ENCODE data around the gene CCNE1. TPM values are rescaled to one million over a fixed set of nuclear protein-coding genes. Genes with fewer than 3 reads are reported as not detected.

CCNE1 gene
- total RNA-seq, 1 donor from 2014 or later: 7.6 TPM

GRCh38 chr19:29832801-29833200 lies 21.0 kb downstream of the CCNE1 start:
- peak; percentile 50 for DNase-seq (ENCODE audit: low spot score)
- Mint-ChIP-seq H3K4me3 (ENCODE audit: unreplicated experiment) (no peak overlapping the region), H3K9me3 (ENCODE audit: low read depth) (no peaks in the 10 kb centered on the region), H3K27me3 (ENCODE audit: low read depth) (peaks cover 32% of the 10 kb centered on the region), H3K27ac (ENCODE audit: unreplicated experiment) (no peak overlapping the region), H3K4me1 (ENCODE audit: low read depth) (peaks cover 4% of the 10 kb centered on the region), H3K36me3 (ENCODE audit: low read depth) (no peaks in the 10 kb centered on the region)
- TF ChIP-seq CTCF (IDR thresholded peaks at IDR 0.05): no peak

- TF ChIP-seq CTCF (IDR thresholded peaks at IDR 0.05): no peak
Measured at GRCh38 chr19:29833614-29834261, 21.9 kb downstream of the CCNE1 start.

GRCh38 chr19:29834991-29835846 lies 23.4 kb downstream of the CCNE1 start:
- Mint-ChIP-seq H3K27ac (ENCODE audit: unreplicated experiment) (no peak overlapping the region), H3K9me3 (ENCODE audit: low read depth) (no peaks in the 10 kb centered on the region), H3K36me3 (ENCODE audit: low read depth) (no peaks in the 10 kb centered on the region), H3K27me3 (ENCODE audit: low read depth) (peaks cover 37% of the 10 kb centered on the region), H3K4me3 (ENCODE audit: unreplicated experiment) (no peak overlapping the region), H3K4me1 (ENCODE audit: low read depth) (peaks cover 4% of the 10 kb centered on the region)
- peak; percentile 22 for DNase-seq (ENCODE audit: low spot score)
- no peak for TF ChIP-seq CTCF (IDR thresholded peaks at IDR 0.05)

More at GRCh38 chr19:29833614-29834261, 21.9 kb downstream of the CCNE1 start:
- no peak overlapping the region for H3K27ac Mint-ChIP-seq (ENCODE audit: unreplicated experiment)
- H3K4me1 Mint-ChIP-seq (ENCODE audit: low read depth): peaks cover 4% of the 10 kb centered on the region
- H3K4me3 Mint-ChIP-seq (ENCODE audit: unreplicated experiment): no peak overlapping the region
- no peaks in the 10 kb centered on the region for H3K36me3 Mint-ChIP-seq (ENCODE audit: low read depth)
- DNase-seq (ENCODE audit: low spot score): peak; percentile 84
- peaks cover 35% of the 10 kb centered on the region for H3K27me3 Mint-ChIP-seq (ENCODE audit: low read depth)
- no peaks in the 10 kb centered on the region for H3K9me3 Mint-ChIP-seq (ENCODE audit: low read depth)

- Mint-ChIP-seq H3K4me3 (ENCODE audit: unreplicated experiment) (no peak overlapping the region), H3K27me3 (ENCODE audit: low read depth) (peaks cover 28% of the 10 kb centered on the region), H3K4me1 (ENCODE audit: low read depth) (peaks cover 4% of the 10 kb centered on the region), H3K27ac (ENCODE audit: unreplicated experiment) (no peak overlapping the region), H3K9me3 (ENCODE audit: low read depth) (no peaks in the 10 kb centered on the region), H3K36me3 (ENCODE audit: low read depth) (no peaks in the 10 kb centered on the region)
- TF ChIP-seq CTCF (IDR thresholded peaks at IDR 0.05): no peak
- peak; percentile 26 for DNase-seq (ENCODE audit: low spot score)
Measured at GRCh38 chr19:29836409-29836825, 24.6 kb downstream of the CCNE1 start.

GRCh38 chr19:29837448-29837981 lies 25.7 kb downstream of the CCNE1 start:
- Mint-ChIP-seq H3K27ac (ENCODE audit: unreplicated experiment) (no peak overlapping the region), H3K4me1 (ENCODE audit: low read depth) (peaks cover 4% of the 10 kb centered on the region), H3K36me3 (ENCODE audit: low read depth) (no peaks in the 10 kb centered on the region), H3K9me3 (ENCODE audit: low read depth) (no peaks in the 10 kb centered on the region), H3K4me3 (ENCODE audit: unreplicated experiment) (no peak overlapping the region), H3K27me3 (ENCODE audit: low read depth) (peaks cover 25% of the 10 kb centered on the region)
- peak; percentile 53 for DNase-seq (ENCODE audit: low spot score)
- TF ChIP-seq CTCF (IDR thresholded peaks at IDR 0.05): no peak
